Fibroblast of the aortic adventitia (primary cell): Measurements from ENCODE around the gene OR4X2. TPM values are rescaled to one million over a fixed set of nuclear protein-coding genes. Genes with fewer than 3 reads are reported as not detected.

Source experiments
- DNase-seq: peaks from one replicate; pipeline ENCODE4 v3.0.0-alpha.2; 2010; ENCODE audit warnings: low read depth
- H3K4me3 ChIP-seq: 2 replicates; pipeline ENCODE4 v1.5.1; 2011; ENCODE audit warnings: low read depth, mild to moderate bottlenecking, control low read depth, low read length, moderate library complexity
- total RNA-seq: library from RNA; depleted of rRNA; stranded (reverse); fragments of >200 nt; gene quantifications from 2 replicates; pipeline ENCODE4 v1.2.3, GENCODE V29; 2012; ENCODE audit warnings: low replicate concordance
- TF ChIP-seq, protein P1 (sequence below): IDR thresholded peaks from 2 replicates; pipeline ENCODE4 v1.5.1; 2011; ENCODE audit warnings: mild to moderate bottlenecking, low read length, control low read depth, inconsistent platforms; ENCODE audit not compliant: insufficient read depth

Gene OR4X2
- total RNA-seq, 1 donor: not detected

DNA sequence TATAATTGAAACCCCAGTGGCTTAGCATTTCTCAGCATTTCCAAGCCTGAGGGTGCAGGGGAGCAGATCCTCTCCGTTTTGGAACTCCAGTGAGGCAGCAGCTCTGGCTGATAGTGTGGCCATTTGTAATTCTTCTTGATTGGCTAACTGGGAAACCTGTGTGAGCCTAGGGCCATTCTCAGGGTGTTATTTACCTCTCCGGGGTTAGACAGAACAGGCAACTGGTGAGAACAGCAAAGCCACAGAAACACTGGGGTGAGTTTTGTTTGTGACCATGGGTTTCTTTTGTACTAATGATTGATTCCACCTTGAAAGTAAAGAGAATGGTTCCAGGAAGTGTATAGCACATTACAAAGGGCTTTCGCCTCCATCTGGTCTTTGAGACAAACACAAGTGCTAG is 2.4 kb upstream of the OR4X2 start:
- DNase-seq: no peak
- TF ChIP-seq, protein P1, sequence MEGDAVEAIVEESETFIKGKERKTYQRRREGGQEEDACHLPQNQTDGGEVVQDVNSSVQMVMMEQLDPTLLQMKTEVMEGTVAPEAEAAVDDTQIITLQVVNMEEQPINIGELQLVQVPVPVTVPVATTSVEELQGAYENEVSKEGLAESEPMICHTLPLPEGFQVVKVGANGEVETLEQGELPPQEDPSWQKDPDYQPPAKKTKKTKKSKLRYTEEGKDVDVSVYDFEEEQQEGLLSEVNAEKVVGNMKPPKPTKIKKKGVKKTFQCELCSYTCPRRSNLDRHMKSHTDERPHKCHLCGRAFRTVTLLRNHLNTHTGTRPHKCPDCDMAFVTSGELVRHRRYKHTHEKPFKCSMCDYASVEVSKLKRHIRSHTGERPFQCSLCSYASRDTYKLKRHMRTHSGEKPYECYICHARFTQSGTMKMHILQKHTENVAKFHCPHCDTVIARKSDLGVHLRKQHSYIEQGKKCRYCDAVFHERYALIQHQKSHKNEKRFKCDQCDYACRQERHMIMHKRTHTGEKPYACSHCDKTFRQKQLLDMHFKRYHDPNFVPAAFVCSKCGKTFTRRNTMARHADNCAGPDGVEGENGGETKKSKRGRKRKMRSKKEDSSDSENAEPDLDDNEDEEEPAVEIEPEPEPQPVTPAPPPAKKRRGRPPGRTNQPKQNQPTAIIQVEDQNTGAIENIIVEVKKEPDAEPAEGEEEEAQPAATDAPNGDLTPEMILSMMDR: no peak
- no peak overlapping the region for H3K4me3 ChIP-seq

DNA sequence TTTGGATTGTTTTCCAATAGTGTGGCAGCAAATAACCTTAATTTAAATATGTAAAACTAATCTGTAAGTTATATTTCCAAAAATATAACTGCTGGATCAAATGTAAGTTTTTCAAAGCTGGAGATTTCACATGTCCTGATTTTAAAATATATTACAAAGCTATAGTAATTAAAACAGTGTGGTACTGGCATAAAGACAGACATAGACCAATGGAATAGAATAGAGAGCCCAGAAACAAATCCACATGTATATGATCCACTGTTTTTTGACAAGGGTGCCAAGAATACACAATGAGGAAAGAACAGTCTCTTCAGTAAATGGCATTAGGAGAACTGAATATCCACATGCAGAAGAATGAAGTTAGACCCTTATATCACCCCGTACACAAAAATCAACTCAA is 4.0 kb downstream of the OR4X2 start:
- TF ChIP-seq, protein P1: no peak
- H3K4me3 ChIP-seq: no peak overlapping the region
- DNase-seq: no peak

DNA sequence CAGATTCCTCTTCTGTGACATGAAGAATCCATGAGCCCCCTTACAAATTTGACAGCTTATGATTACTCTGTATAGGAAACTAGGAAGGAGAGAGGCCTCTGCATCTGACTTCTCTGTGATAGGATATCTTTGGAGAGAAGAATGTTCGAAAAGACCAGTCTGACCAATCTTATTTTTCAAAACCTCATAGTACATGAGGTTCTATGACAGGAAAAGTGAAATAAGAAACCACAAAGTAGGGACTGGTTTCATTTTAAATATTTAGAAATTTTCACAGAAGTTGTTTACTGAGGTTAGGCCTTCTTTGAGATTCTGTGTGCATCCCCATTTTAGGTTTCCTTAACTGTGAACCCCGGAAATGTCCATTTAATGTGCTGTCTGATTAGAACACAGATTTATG is 16.7 kb downstream of the OR4X2 start:
- TF ChIP-seq, protein P1: no peak
- H3K4me3 ChIP-seq: no peak overlapping the region
- no peak for DNase-seq

DNA sequence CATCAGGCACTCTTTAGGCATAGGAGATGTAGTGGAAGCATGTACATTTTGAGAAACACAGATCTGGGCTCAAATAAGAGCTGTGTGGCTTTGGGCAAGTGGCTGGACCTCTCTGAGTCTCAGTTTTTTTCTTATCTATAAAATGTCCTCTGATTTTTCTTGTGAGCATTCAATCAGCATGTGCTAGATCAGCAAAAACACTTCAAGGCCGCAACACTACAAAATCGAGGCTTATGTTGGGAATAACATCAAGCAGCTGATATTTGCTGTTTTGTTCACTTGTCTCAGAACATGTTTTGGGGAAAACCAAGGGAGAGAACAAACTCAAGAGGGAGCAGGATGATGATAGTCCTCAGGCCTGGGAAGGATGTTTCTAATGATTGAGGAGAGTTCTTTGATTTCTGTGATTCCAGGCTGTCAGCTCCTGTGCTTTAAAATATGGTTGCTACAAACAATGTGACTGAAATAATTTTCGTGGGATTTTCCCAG is 18.6 kb downstream of the OR4X2 start, which contains the start of gene OR4X1:
Gene OR4X1, plus strand, starts transcription at position 439 of the 489 bp plus-strand sequence. Its CDS starts 0 bp downstream, at position 439.
- TF ChIP-seq, protein P1: no peak
- DNase-seq: no peak
- no peak within 1 kb of the TSS for H3K4me3 ChIP-seq

DNA sequence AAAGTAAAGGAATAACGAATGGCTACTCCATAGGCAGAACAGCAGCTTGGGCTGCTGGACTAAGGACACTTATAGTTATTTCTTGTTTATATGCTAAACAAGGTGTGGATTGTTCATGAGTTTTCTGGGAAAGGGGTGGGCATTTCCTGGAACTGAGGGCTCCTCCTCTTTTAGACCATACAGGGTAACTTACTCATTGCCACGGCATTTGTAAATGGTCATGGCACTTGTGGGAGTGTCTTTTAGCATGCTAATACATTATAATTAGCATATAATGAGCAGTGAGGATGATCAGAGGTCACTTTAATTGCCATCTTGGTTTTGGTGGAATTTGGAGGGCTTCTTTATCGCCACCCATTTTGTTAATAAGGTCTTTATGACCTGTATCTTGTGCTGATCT is 25.7 kb downstream of the OR4X2 start:
- H3K4me3 ChIP-seq: no peak overlapping the region
- TF ChIP-seq, protein P1: no peak
- DNase-seq: no peak

DNA sequence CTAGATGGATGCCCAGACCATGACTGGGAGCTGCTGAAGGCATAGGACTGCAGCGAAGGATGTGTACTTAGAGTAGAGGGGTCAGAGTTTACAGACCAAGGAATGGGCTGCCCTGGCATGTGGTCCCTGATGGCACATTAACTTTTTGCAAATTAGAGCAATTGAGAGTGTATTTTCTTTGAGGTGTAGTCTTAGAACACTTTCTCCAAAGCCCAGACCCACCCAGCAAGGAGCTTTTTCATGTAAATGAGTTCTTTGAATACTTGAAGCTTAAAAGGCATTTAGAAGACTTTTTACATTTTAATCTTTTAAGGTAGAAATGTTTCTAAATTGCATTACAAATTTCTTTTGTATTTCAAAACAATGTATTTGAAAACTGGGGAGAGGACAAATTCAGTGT is 27.7 kb downstream of the OR4X2 start:
- H3K4me3 ChIP-seq: no peak overlapping the region
- DNase-seq: no peak
- TF ChIP-seq, protein P1: no peak

Other genes starting within 250 kb of the OR4X2 start
- not detected in 2 replicates for gene OR4B1, start 28.3 kb upstream of the OR4X2 start, total RNA-seq
- gene OR4X1, start 18.8 kb downstream of the OR4X2 start, total RNA-seq: not detected in 2 replicates
- not detected in 2 replicates for gene OR4S1, start 61.1 kb downstream of the OR4X2 start, total RNA-seq
- gene OR4C3, start 79.8 kb downstream of the OR4X2 start, total RNA-seq: not detected in 2 replicates
- not detected in 2 replicates for gene OR4C5, start 121.4 kb downstream of the OR4X2 start, total RNA-seq
- gene OR4A47, start 243.7 kb downstream of the OR4X2 start, total RNA-seq: not detected in 2 replicates